Type B pancreatic cell (in vitro differentiated cells): ENCODE results near the gene SPATS2. TPM values are rescaled to one million over a fixed set of nuclear protein-coding genes. Genes with fewer than 3 reads are reported as not detected.

Source experiments
- DNase-seq: peaks from one replicate; pipeline ENCODE4 v3.0.0; 2021; ENCODE audit warnings: mixed read lengths; ENCODE audit not compliant: unreplicated experiment; ENCODE audit errors: extremely low spot score
- H3K27ac Mint-ChIP-seq: 2 replicates; pipeline ENCODE4 v1.8.0; 2021; ENCODE audit warnings: mild to moderate bottlenecking, mixed read lengths
- H3K27me3 Mint-ChIP-seq: 2 replicates; pipeline ENCODE4 v1.8.0; 2021; ENCODE audit warnings: mixed read lengths
- H3K36me3 Mint-ChIP-seq: 2 replicates; pipeline ENCODE4 v1.8.0; 2021; ENCODE audit warnings: mixed read lengths
- H3K4me1 Mint-ChIP-seq: one replicate; pipeline ENCODE4 v1.8.0; 2021; ENCODE audit warnings: mixed read lengths; ENCODE audit not compliant: unreplicated experiment
- H3K4me3 Mint-ChIP-seq: 2 replicates; pipeline ENCODE4 v1.8.0; 2021; ENCODE audit warnings: mild to moderate bottlenecking, mixed read lengths
- H3K9me3 Mint-ChIP-seq: 2 replicates; pipeline ENCODE4 v1.8.0; 2021; ENCODE audit warnings: mixed read lengths
- CTCF ChIP-seq: fragments of 200-600 bp; sonication (generic); conservative IDR thresholded peaks from 2 replicates; pipeline ENCODE4 v1.5.0; 2021; ENCODE audit warnings: antibody characterized with exemption, mild to moderate bottlenecking
- total RNA-seq: library from RNA; stranded (reverse); gene quantifications from 2 replicates; pipeline ENCODE4 v1.2.1, GENCODE V29; 2021; ENCODE audit warnings: low replicate concordance

The SPATS2 gene
- total RNA-seq, 1 donor from 2014 or later, result 40.3 TPM

- Mint-ChIP-seq H3K9me3 (no peaks in the 10 kb centered on the region), H3K4me3 (peak overlapping the region; percentile 84), H3K4me1 (peaks cover 33% of the 10 kb centered on the region), H3K27me3 (peaks cover 88% of the 10 kb centered on the region), H3K36me3 (no peaks in the 10 kb centered on the region), H3K27ac (peak overlapping the region; percentile 64)
- no peak for DNase-seq
- no peak for TF ChIP-seq CTCF
These were observed 24.1 kb upstream of the SPATS2 start for GRCh38 chr12:49342914-49343731.

DNA sequence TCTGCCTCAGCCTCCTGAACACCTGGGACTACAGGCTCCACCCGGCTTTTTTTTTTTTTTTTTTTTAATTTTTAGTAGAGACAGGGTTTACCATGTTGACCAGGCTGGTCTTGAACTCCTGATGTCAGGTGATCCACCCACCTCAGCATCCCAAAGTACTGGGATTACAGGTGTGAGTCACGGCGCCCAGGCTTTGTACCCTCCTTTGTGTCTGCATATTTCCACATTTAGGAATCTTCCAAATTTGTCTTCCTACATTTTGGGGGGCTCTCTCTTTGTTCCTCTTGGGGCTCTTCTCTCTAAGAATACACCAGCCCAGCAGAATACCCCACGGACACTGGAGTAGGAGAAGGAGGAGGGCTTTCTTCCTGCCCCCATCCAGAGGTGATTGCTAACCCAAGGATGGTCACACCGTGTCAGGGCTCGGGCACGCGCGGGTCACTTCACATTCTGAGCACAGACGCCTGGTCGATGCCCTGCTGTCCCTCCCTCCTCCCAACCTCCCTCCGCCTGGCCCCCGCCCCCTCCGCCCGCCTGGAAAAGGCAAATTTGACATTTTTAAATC lies 22.7 kb upstream of the SPATS2 start:
- no peaks in the 10 kb centered on the region for H3K36me3 Mint-ChIP-seq
- H3K4me3 Mint-ChIP-seq, result peak overlapping the region; percentile 28
- no peak for DNase-seq
- H3K4me1 Mint-ChIP-seq, result peaks cover 21% of the 10 kb centered on the region
- H3K27me3 Mint-ChIP-seq, result peaks cover 85% of the 10 kb centered on the region
- no peak for TF ChIP-seq CTCF
- no peaks in the 10 kb centered on the region for H3K9me3 Mint-ChIP-seq
- H3K27ac Mint-ChIP-seq, result no peak overlapping the region

DNA sequence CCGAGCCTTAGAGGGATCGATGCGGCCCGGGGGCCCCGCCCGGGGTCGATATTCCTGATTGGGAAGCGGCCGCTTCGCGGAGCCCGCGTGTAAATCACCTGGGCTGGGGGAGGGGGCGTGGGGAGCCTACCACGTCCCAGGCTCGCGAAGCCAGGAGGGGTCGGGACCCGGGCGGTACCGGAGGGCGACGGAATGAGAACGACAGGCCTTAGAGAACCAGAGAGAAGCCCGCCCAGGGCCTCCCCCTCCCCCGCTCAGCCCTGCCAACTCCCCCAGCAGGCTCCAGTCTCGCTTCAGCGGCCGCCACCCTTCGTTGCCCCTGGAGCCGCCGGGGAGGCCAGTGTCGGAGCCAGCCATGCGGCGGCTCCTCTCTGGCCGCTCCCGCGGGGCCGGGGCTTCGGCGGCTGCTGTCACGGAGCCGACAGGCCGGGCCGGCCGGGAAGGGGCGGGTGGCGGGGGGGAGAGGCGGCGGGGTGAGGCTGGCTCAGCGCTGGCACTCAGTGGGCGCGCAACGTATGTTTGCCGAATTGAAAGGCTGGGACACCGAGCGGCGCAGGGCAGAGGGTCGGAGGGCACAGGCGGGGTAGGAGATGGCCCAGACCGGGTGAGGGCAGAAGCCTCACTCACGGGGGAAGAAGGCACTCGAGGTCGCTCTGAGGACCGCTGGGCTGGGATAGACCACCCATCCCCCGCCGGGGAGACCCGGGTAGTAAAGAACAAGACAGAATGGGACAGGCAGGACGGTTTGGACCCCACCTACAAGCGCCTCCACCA lies 22.0 kb upstream of the SPATS2 start:
- DNase-seq, result no peak
- no peak for TF ChIP-seq CTCF
- peaks cover 17% of the 10 kb centered on the region for H3K4me1 Mint-ChIP-seq
- peaks cover 78% of the 10 kb centered on the region for H3K27me3 Mint-ChIP-seq
- H3K4me3 Mint-ChIP-seq, result peak overlapping the region; percentile 84
- no peaks in the 10 kb centered on the region for H3K9me3 Mint-ChIP-seq
- H3K27ac Mint-ChIP-seq, result no peak overlapping the region
- H3K36me3 Mint-ChIP-seq, result no peaks in the 10 kb centered on the region

- DNase-seq, result peak; percentile 63
- H3K4me3 Mint-ChIP-seq, result peak overlapping the region; percentile 84
- no peak for TF ChIP-seq CTCF
These were observed 21.2 kb upstream of the SPATS2 start for GRCh38 chr12:49345825-49346658.

DNA sequence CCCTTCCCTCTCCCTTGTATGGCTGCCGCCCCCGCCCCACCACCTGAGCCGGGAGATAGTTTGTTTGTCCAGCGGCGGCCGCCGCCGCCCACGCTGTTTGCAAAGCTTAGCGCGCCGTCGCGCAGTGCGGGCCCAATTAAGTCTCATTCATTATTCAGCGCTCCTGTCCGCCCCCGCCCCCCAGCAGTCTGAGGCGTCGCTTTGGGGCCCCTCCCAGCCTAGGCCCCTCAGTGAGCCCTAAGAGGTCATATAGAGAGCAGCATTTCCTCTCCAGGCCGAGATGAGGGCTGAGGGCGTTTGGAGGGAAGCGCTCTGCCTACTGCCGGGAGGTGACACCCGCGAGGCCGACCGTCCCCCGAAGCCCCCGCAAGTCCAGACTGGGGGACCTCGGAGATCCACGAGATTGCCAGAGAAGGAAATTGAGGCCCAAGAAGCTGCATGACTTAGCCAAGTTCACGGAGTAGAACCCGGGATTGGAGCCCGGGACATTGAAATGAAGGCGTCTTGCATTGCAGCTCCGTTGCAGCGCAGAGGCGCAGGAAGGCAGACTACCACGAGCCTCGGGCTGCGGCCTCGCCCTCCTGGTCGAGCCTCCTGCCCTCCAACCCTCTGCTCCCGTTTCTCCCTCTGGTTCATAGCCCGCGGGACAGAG lies 20.5 kb upstream of the SPATS2 start, which contains the start of gene DNAJC22:
Gene DNAJC22, plus strand, starts transcription at position 230 of the 652 bp plus-strand sequence. CDS start 1,985 bp downstream, outside the sequence.
- Mint-ChIP-seq H3K4me1 (peaks cover 8% of the 10 kb centered on the region), H3K27ac (peak within 1 kb of the TSS; percentile 29), H3K9me3 (no peaks in the 10 kb centered on the region), H3K4me3 (peak within 1 kb of the TSS; percentile 84), H3K27me3 (peaks cover 65% of the 10 kb centered on the region), H3K36me3 (no peaks in the 10 kb centered on the region)
- peak; percentile 67 for DNase-seq
- TF ChIP-seq CTCF, result no peak

More at GRCh38 chr12:49345825-49346658, 21.2 kb upstream of the SPATS2 start:
- no peaks in the 10 kb centered on the region for H3K36me3 Mint-ChIP-seq
- H3K9me3 Mint-ChIP-seq, result no peaks in the 10 kb centered on the region
- peaks cover 70% of the 10 kb centered on the region for H3K27me3 Mint-ChIP-seq
- H3K27ac Mint-ChIP-seq, result no peak overlapping the region
- peaks cover 9% of the 10 kb centered on the region for H3K4me1 Mint-ChIP-seq
